PC-3 (cell line): ENCODE measurements around the gene PLD1. TPM values are rescaled to one million over a fixed set of nuclear protein-coding genes. Genes with fewer than 3 reads are reported as not detected.

Source experiments
- ATAC-seq: fragments of 200-7000 bp; cut with Tn5 transposase; 2 replicates; pipeline ENCODE4 v1.9.1; 2020; ENCODE audit warnings: mild to moderate bottlenecking, moderate library complexity
- BruUV-seq: library from RNA; stranded (reverse); fragments of 400-500 nt; replicated peaks from 2 replicates; lab custom pipeline; 2021; lab: Mats Ljungman, UMichigan
- CTCF ChIA-PET: fragments of 300-600 bp; sonication (Branson Sonifier 250); formaldehyde crosslinking; loops from one replicate; lab custom pipeline; 2022; ENCODE audit warnings: antibody characterized with exemption; lab: Charles Lee
- POLR2A ChIA-PET: fragments of 300-600 bp; sonication (Branson Sonifier 250); formaldehyde crosslinking; loops from one replicate; lab custom pipeline; 2022; ENCODE audit warnings: antibody characterized with exemption; ENCODE audit not compliant: unreplicated experiment; lab: Charles Lee
- DNase-seq: peaks from one replicate; pipeline ENCODE4 v3.0.0-alpha.2; 2015
- H2AFZ ChIP-seq: fragments of 300-600 bp; sonication (generic); 2 replicates; pipeline ENCODE4 v1.6.0; 2016; ENCODE audit warnings: antibody characterized with exemption, low read length
- H3F3A ChIP-seq: fragments of 300-600 bp; sonication (generic); one replicate; pipeline ENCODE4 v1.6.0; 2017; ENCODE audit warnings: antibody characterized with exemption, low read length, control low read depth, mild to moderate bottlenecking; ENCODE audit not compliant: unreplicated experiment
- H3K27ac ChIP-seq: fragments of 300-600 bp; sonication (generic); 2 replicates; pipeline ENCODE4 v1.5.1; 2016; ENCODE audit warnings: mild to moderate bottlenecking, low read length
- H3K27me3 ChIP-seq: fragments of 300-600 bp; sonication (generic); 2 replicates; pipeline ENCODE4 v1.6.1; 2016; ENCODE audit warnings: low read length, mixed read lengths
- H3K36me3 ChIP-seq: fragments of 300-600 bp; sonication (generic); 2 replicates; pipeline ENCODE4 v1.6.1; 2016; ENCODE audit warnings: low read depth, mixed run types, low read length, mixed read lengths
- H3K4me1 ChIP-seq: fragments of 300-600 bp; sonication (generic); 2 replicates; pipeline ENCODE4 v1.5.1; 2016; ENCODE audit warnings: low read length; ENCODE audit not compliant: insufficient read depth
- H3K4me2 ChIP-seq: fragments of 300-600 bp; sonication (generic); 2 replicates; pipeline ENCODE4 v1.6.0; 2016; ENCODE audit warnings: low read length
- H3K4me3 ChIP-seq: fragments of 300-600 bp; sonication (generic); 2 replicates; pipeline ENCODE4 v1.5.1; 2016; ENCODE audit warnings: mild to moderate bottlenecking, low read length, mixed read lengths
- H3K79me2 ChIP-seq: fragments of 300-600 bp; sonication (generic); 2 replicates; pipeline ENCODE4 v1.6.1; 2017; ENCODE audit warnings: low read length, mixed read lengths
- H3K9ac ChIP-seq: fragments of 300-600 bp; sonication (generic); 2 replicates; pipeline ENCODE4 v1.6.0; 2016; ENCODE audit warnings: mild to moderate bottlenecking, low read length
- H3K9me2 ChIP-seq: fragments of 300-600 bp; sonication (generic); replicated peaks from 2 replicates; pipeline ENCODE4 v1.6.1; 2016; ENCODE audit warnings: mixed run types, low read length, mixed read lengths
- H3K9me3 ChIP-seq: fragments of 300-600 bp; sonication (generic); 2 replicates; pipeline ENCODE4 v1.6.1; 2016; ENCODE audit warnings: low read length, mixed read lengths
- H4K20me1 ChIP-seq: fragments of 300-600 bp; sonication (generic); 2 replicates; pipeline ENCODE4 v1.6.1; 2016; ENCODE audit warnings: low read length, mixed read lengths
- CTCF ChIP-seq: fragments of 300-600 bp; sonication (generic); conservative IDR thresholded peaks from 2 replicates; pipeline ENCODE4 v1.5.1; 2017; ENCODE audit warnings: antibody characterized with exemption, low read depth, mild to moderate bottlenecking, low read length
- EZH2 ChIP-seq: fragments of 300-600 bp; sonication (generic); IDR thresholded peaks from one replicate; pipeline ENCODE4 v1.6.1; 2017; ENCODE audit warnings: antibody characterized with exemption, mild to moderate bottlenecking, low read length; ENCODE audit not compliant: unreplicated experiment
- EZH2phosphoT487 ChIP-seq: fragments of 300-600 bp; sonication (generic); IDR thresholded peaks from 2 replicates; pipeline ENCODE4 v1.6.1; 2018; ENCODE audit warnings: mild to moderate bottlenecking, antibody characterized with exemption, low read length, borderline replicate concordance
- intact Hi-C: fragments of 100-400 bp; cut with micrococcal nuclease; formaldehyde crosslinking; loops from 2 replicates; pipeline ENCODE4 v1.9.0; 2023
- total RNA-seq: library from RNA; depleted of rRNA; stranded (reverse); fragments of >200 nt; gene quantifications from 2 replicates; pipeline ENCODE4 v1.2.3, GENCODE V29; 2014

Gene PLD1
- total RNA-seq, 1 experiment from 2014 or later: 7.3 TPM

GRCh38 chr3:171836855-171837254, 26.6 kb upstream of the PLD1 start:
- intact Hi-C loops: no loop called here
- Histone ChIP-seq H3K9me2 (no peaks in the 10 kb centered on the region), H3K9me3 (no peaks in the 10 kb centered on the region), H3K4me3 (no peak overlapping the region), H3K9ac (no peak overlapping the region), H3K4me1 (peaks cover 29% of the 10 kb centered on the region), H2AFZ (no peak overlapping the region), H3K36me3 (no peaks in the 10 kb centered on the region), H3K27me3 (no peaks in the 10 kb centered on the region), H4K20me1 (no peaks in the 10 kb centered on the region), H3K27ac (no peak overlapping the region), H3K4me2 (no peak overlapping the region), H3K79me2 (no peaks in the 10 kb centered on the region), H3F3A (no peaks in the 10 kb centered on the region)
- ChIA-PET POLR2A (no interaction called here), CTCF (no interaction called here)
- no peak for DNase-seq
- no peak for ATAC-seq
- TF ChIP-seq EZH2 (no peak), CTCF (no peak)
- no TSS peak for BruUV-seq

DNA sequence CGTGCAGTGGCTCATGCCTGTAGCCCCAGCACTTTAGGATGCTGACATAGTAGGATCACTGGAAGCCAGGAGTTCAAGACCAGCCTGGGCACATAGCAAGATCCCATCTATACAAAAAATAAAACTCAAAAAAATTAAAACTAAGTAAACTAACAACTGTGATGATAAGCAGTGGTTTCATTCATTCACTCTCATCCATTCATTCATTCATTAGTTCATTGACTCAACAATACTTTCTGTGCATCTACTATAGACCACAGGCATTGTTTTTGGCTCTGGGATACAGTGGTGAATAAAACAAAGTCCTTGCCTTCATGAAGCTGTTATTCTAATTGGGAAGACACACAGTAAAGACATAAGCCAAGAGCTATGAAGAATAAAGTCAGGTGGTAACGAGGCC, 25.3 kb upstream of the PLD1 start:
- Histone ChIP-seq H3K9ac (no peak overlapping the region), H3K27ac (no peak overlapping the region), H2AFZ (no peak overlapping the region), H3F3A (no peaks in the 10 kb centered on the region), H3K9me2 (no peaks in the 10 kb centered on the region), H4K20me1 (no peaks in the 10 kb centered on the region), H3K4me1 (peaks cover 29% of the 10 kb centered on the region), H3K36me3 (no peaks in the 10 kb centered on the region), H3K4me3 (no peak overlapping the region), H3K27me3 (no peaks in the 10 kb centered on the region), H3K79me2 (no peaks in the 10 kb centered on the region), H3K9me3 (no peaks in the 10 kb centered on the region), H3K4me2 (no peak overlapping the region)
- intact Hi-C loops: no loop called here
- no peak for DNase-seq
- POLR2A ChIA-PET: no interaction called here
- no TSS peak for BruUV-seq
- CTCF ChIA-PET: no interaction called here
- TF ChIP-seq EZH2phosphoT487: no peak
- no peak for TF ChIP-seq EZH2
- TF ChIP-seq CTCF: no peak
- no peak for ATAC-seq

GRCh38 chr3:171835116-171835515, 24.8 kb upstream of the PLD1 start:
- no TSS peak for BruUV-seq
- Histone ChIP-seq H3K4me2 (no peak overlapping the region), H3K27me3 (no peaks in the 10 kb centered on the region), H2AFZ (no peak overlapping the region), H3K4me1 (peaks cover 33% of the 10 kb centered on the region), H3K79me2 (no peaks in the 10 kb centered on the region), H3K27ac (no peak overlapping the region), H3K36me3 (no peaks in the 10 kb centered on the region), H3K4me3 (no peak overlapping the region), H4K20me1 (no peaks in the 10 kb centered on the region), H3K9me2 (no peaks in the 10 kb centered on the region), H3F3A (no peaks in the 10 kb centered on the region), H3K9me3 (no peaks in the 10 kb centered on the region), H3K9ac (no peak overlapping the region)
- DNase-seq (no peak), ATAC-seq (no peak)
- ChIA-PET POLR2A (no interaction called here), CTCF (interaction anchor here (2.3 kb wide), 1 partner anchor 63 kb away, joined by 40 read pairs; no protein-coding TSS in a partner anchor)
- TF ChIP-seq CTCF (no peak), EZH2phosphoT487 (no peak), EZH2 (no peak)
- intact Hi-C loops: no loop called here
